GM23338 (cell line): ENCODE data around the gene WWC1. TPM values are rescaled to one million over a fixed set of nuclear protein-coding genes. Genes with fewer than 3 reads are reported as not detected.

Source experiments
- ATAC-seq: fragments of 200-7000 bp; cut with Tn5 transposase; 3 replicates; pipeline ENCODE4 v1.9.1; 2020
- DNase-seq: peaks from one replicate; pipeline ENCODE4 v3.0.0-alpha.2; 2015; ENCODE audit warnings: low spot score
- H2AFZ ChIP-seq: fragments of 200-600 bp; sonication (generic); 2 replicates; pipeline ENCODE4 v1.8.0; 2016; ENCODE audit warnings: antibody characterized with exemption, mild to moderate bottlenecking, moderate library complexity
- H3F3A ChIP-seq: fragments of 200-600 bp; sonication (generic); replicated peaks from 2 replicates; pipeline ENCODE4 v1.8.0; 2017; ENCODE audit warnings: antibody characterized with exemption, mixed run types, low read depth
- H3K27ac ChIP-seq: fragments of 200-600 bp; sonication (generic); 2 replicates; pipeline ENCODE4 v1.6.1; 2016; ENCODE audit warnings: low read depth
- H3K27me3 ChIP-seq: fragments of 200-600 bp; sonication (generic); 2 replicates; pipeline ENCODE4 v1.8.0; 2016; ENCODE audit warnings: mild to moderate bottlenecking, mixed run types, moderate library complexity; ENCODE audit not compliant: insufficient read depth
- H3K36me3 ChIP-seq: fragments of 200-600 bp; sonication (generic); 2 replicates; pipeline ENCODE4 v1.8.0; 2016; ENCODE audit warnings: mild to moderate bottlenecking; ENCODE audit not compliant: insufficient read depth
- H3K4me1 ChIP-seq: fragments of 200-600 bp; sonication (generic); 2 replicates; pipeline ENCODE4 v1.8.0; 2016; ENCODE audit warnings: mild to moderate bottlenecking, moderate library complexity; ENCODE audit not compliant: insufficient read depth
- H3K4me2 ChIP-seq: fragments of 200-600 bp; sonication (generic); 2 replicates; pipeline ENCODE4 v1.7.1; 2017; ENCODE audit warnings: mixed run types
- H3K4me3 ChIP-seq: fragments of 200-600 bp; sonication (generic); 2 replicates; pipeline ENCODE4 v1.6.1; 2016; ENCODE audit warnings: mixed run types
- H3K79me2 ChIP-seq: fragments of 200-600 bp; sonication (generic); replicated peaks from 2 replicates; pipeline ENCODE4 v1.8.0; 2017; ENCODE audit warnings: mild to moderate bottlenecking; ENCODE audit not compliant: insufficient read depth
- H3K9me2 ChIP-seq: fragments of 200-600 bp; sonication (generic); 2 replicates; pipeline ENCODE4 v1.8.0; 2017; ENCODE audit not compliant: insufficient read depth
- H4K20me1 ChIP-seq: fragments of 200-600 bp; sonication (generic); replicated peaks from 2 replicates; pipeline ENCODE4 v1.8.0; 2017; ENCODE audit warnings: mild to moderate bottlenecking; ENCODE audit not compliant: insufficient read depth
- H3K27ac Mint-ChIP-seq: 2 replicates; pipeline ENCODE4 v1.8.0; 2020; ENCODE audit warnings: inconsistent platforms, mild to moderate bottlenecking, moderate library complexity, mixed read lengths
- H3K27me3 Mint-ChIP-seq: 3 replicates; pipeline ENCODE4 v1.8.0; 2022; ENCODE audit warnings: low read depth, mild to moderate bottlenecking, moderate library complexity, mixed read lengths, inconsistent platforms; ENCODE audit not compliant: insufficient read depth, poor library complexity
- H3K36me3 Mint-ChIP-seq: 3 replicates; pipeline ENCODE4 v1.8.0; 2021; ENCODE audit warnings: low read depth, mild to moderate bottlenecking, inconsistent platforms, moderate library complexity, mixed read lengths
- H3K4me1 Mint-ChIP-seq: 3 replicates; pipeline ENCODE4 v1.8.0; 2020; ENCODE audit warnings: mild to moderate bottlenecking, inconsistent platforms, mixed read lengths
- H3K4me3 Mint-ChIP-seq: 3 replicates; pipeline ENCODE4 v1.8.0; 2021; ENCODE audit warnings: moderate library complexity, mild to moderate bottlenecking, inconsistent platforms, mixed read lengths
- H3K9me3 Mint-ChIP-seq: 3 replicates; pipeline ENCODE4 v1.8.0; 2020; ENCODE audit warnings: moderate library complexity, mild to moderate bottlenecking, inconsistent platforms, mixed read lengths
- CTCF ChIP-seq, 2 experiments: fragments of 200-600 bp in 1 of 2; sonication (generic) in 1 of 2; conservative IDR thresholded peaks; 2 replicates each; pipeline versions ENCODE4 v1.5.1 to v1.6.1; 2016 to 2017; ENCODE audit warnings: antibody characterized with exemption in 2 of 2, low read depth in 2 of 2, mild to moderate bottlenecking in 2 of 2, moderate library complexity in 1 of 2
- JUNB ChIP-seq: IDR thresholded peaks from one replicate; pipeline ENCODE4 v1.6.1; 2016; ENCODE audit warnings: antibody characterized with exemption; ENCODE audit not compliant: unreplicated experiment
- REST ChIP-seq: IDR thresholded peaks from one replicate; pipeline ENCODE4 v1.6.1; 2018; ENCODE audit warnings: antibody characterized with exemption; ENCODE audit not compliant: unreplicated experiment
- STAT1 ChIP-seq: IDR thresholded peaks from one replicate; pipeline ENCODE4 v1.6.1; 2016; ENCODE audit warnings: antibody characterized with exemption; ENCODE audit not compliant: unreplicated experiment
- ZNF114 ChIP-seq: fragments of 250-450 bp; sonication (Bioruptor Pico); IDR thresholded peaks from 2 replicates; pipeline ENCODE4 v1.5.0; 2020; ENCODE audit warnings: mild to moderate bottlenecking, moderate library complexity
- ZNF331 ChIP-seq: fragments of 250-450 bp; sonication (Bioruptor Pico); IDR thresholded peaks from 2 replicates; pipeline ENCODE4 v1.5.0; 2020; ENCODE audit warnings: low read depth, mild to moderate bottlenecking, moderate library complexity
- ZNF462 ChIP-seq: fragments of 250-450 bp; sonication (Bioruptor Pico); IDR thresholded peaks from 2 replicates; pipeline ENCODE4 v1.5.0; 2020; ENCODE audit warnings: mild to moderate bottlenecking, moderate library complexity
- polyA plus RNA-seq: library from polyadenylated mRNA; unstranded; fragments of >200 nt; fragmentation: Nextera tagmentation; extraction: Ambion mirVana; gene quantifications from 2 replicates; pipeline ENCODE4 v1.2.1, GENCODE V29; 2016
- total RNA-seq: library from RNA; depleted of rRNA; stranded (reverse); fragments of >200 nt; shearing (Covaris generic); gene quantifications from 2 replicates; pipeline ENCODE4 v1.2.3, GENCODE V29; 2014

The WWC1 gene
- total and polyA plus RNA-seq, 2 experiments from 2014 or later = 25.4 to 27.8 TPM

- Histone ChIP-seq H3K27ac (0 out of 2 replicates have a peak overlapping the region, but pooled peaks have one; percentile 19), H2AFZ (no peak overlapping the region), H3K4me3 (no peak overlapping the region), H3K4me2 (no peak overlapping the region), H3K27me3 (no peaks in the 10 kb centered on the region), H3K36me3 (no peaks in the 10 kb centered on the region), H3K79me2 (peaks cover 61% of the 10 kb centered on the region), H4K20me1 (peaks cover 32% of the 10 kb centered on the region), H3K9me2 (peaks cover 4% of the 10 kb centered on the region; the same call in 1 of the 2 replicates), H3F3A (no peaks in the 10 kb centered on the region), H3K4me1 (peaks cover 8% of the 10 kb centered on the region; the same call in 1 of the 2 replicates)
- H3K27ac Mint-ChIP-seq = no peak overlapping the region; the same call in 1 of the 2 replicates
- peaks cover 37% of the 10 kb centered on the region for H3K4me1 Mint-ChIP-seq
- no peaks in the 10 kb centered on the region; the same call in 2 of the 3 replicates for H3K9me3 Mint-ChIP-seq
- ATAC-seq (no peak), DNase-seq (no peak)
- H3K36me3 Mint-ChIP-seq = no peaks in the 10 kb centered on the region
- H3K4me3 Mint-ChIP-seq = no peak overlapping the region
- H3K27me3 Mint-ChIP-seq = peaks cover 3% of the 10 kb centered on the region
- TF ChIP-seq STAT1 (no peak), ZNF331 (CRISPR knock-in tag) (no peak), CTCF (conservative IDR thresholded peaks at IDR 0.05; ENCODE audit: low read depth in 2 of 2) (no peak)
Observed at GRCh38 chr5:168356592-168356991, 65.1 kb downstream of the WWC1 start.

GRCh38 chr5:168357876-168358275, 66.4 kb downstream of the WWC1 start:
- Mint-ChIP-seq H3K4me3 (no peak overlapping the region), H3K4me1 (peaks cover 37% of the 10 kb centered on the region), H3K36me3 (no peaks in the 10 kb centered on the region), H3K27ac (no peak overlapping the region), H3K9me3 (no peaks in the 10 kb centered on the region; the same call in 2 of the 3 replicates), H3K27me3 (peaks cover 3% of the 10 kb centered on the region)
- Histone ChIP-seq H3K36me3 (no peaks in the 10 kb centered on the region), H3K4me3 (no peak overlapping the region), H3F3A (no peaks in the 10 kb centered on the region), H3K27ac (no peak overlapping the region), H3K9me2 (peaks cover 4% of the 10 kb centered on the region; the same call in 1 of the 2 replicates), H3K27me3 (no peaks in the 10 kb centered on the region), H4K20me1 (peaks cover 33% of the 10 kb centered on the region), H3K79me2 (peaks cover 68% of the 10 kb centered on the region), H3K4me2 (no peak overlapping the region), H2AFZ (no peak overlapping the region), H3K4me1 (peaks cover 8% of the 10 kb centered on the region; the same call in 1 of the 2 replicates)
- TF ChIP-seq ZNF462 = no peak
- no peak for TF ChIP-seq STAT1
- TF ChIP-seq JUNB = no peak
- no peak for TF ChIP-seq CTCF (conservative IDR thresholded peaks at IDR 0.05; ENCODE audit: low read depth in 2 of 2)
- no peak for TF ChIP-seq REST
- TF ChIP-seq ZNF114 (CRISPR knock-in tag) = no peak
- DNase-seq = no peak
- ATAC-seq = no peak
